Lower leg skin (tissue), 3 donors: ENCODE data around the gene NOBOX.
"Not testable (repeated sequence)": the region's sequence is repeated elsewhere in the genome, so short reads cannot be mapped to it uniquely, and the experiment has no call there.

ENCODE experiments used
- CTCF ChIP-seq, 3 donors: fragments of 450-650 bp; IDR thresholded peaks; one replicate each; pipeline ENCODE4 v1.5.1; 2016; ENCODE audit warnings: antibody characterized with exemption in 3 of 3, mild to moderate bottlenecking in 3 of 3, moderate library complexity in 2 of 3
- POLR2A ChIP-seq, 2 donors: fragments of 450-650 bp; IDR thresholded peaks; one replicate each; pipeline ENCODE4 v1.6.1; 2016 to 2017; ENCODE audit warnings: antibody characterized with exemption in 2 of 2, mild to moderate bottlenecking in 1 of 2, moderate library complexity in 1 of 2

GRCh38 chr7:144418931-144419330, 15.4 kb upstream of the NOBOX start:
- not testable (repeated sequence) for TF ChIP-seq CTCF, POLR2A (IDR thresholded peaks at IDR 0.05)
